Measurements from ENCODE around the gene GRIN2C. TPM values are rescaled to one million over a fixed set of nuclear protein-coding genes. Genes with fewer than 3 reads are reported as not detected.

The GRIN2C gene
- total and polyA plus RNA-seq, 2 donors: 0.47 to 1.9 TPM

DNA sequence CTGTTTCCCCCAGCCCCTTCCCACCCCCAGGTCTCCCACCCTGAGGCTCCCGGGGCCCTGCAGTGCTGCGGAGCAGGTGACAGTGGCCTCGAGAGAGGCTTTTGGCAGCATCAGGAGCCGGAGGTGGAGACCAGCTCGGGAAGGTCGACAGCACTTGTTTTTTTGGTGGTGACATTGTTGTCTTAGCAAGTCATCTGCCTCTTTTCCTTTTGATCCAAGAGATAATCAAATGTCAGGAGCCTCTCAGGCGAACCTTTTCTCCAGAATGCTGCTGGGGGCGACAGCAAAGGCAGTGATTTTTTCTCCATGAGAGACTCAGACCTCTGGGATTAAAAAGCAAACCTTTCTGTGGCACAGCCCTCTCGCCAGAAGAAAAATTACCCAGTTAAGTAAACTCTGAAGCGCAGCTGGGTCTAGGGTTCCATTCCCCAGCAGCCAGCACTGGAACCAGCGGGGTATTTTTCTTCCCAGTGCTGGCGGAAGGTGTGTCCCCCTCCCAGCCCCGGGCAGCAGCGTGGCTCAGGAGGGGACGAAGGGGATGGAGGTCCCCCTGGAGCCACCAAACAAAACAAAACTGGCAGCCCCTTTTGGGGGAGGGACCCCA, 37.2 kb downstream of the GRIN2C start:
- no peak for DNase-seq (ENCODE audit: extremely low spot score)
- 78% methylated on average over 15 of the region's 15 CpGs for WGBS
- H3K4me1 ChIP-seq (ENCODE audit: insufficient read depth): no peaks in the 10 kb centered on the region
- H3K27ac ChIP-seq (ENCODE audit: low read depth): no peak overlapping the region
- no peaks in the 10 kb centered on the region for H3K36me3 ChIP-seq (ENCODE audit: insufficient read depth)
- no peak overlapping the region for H3K4me3 ChIP-seq (ENCODE audit: low read depth, low read length)

DNA sequence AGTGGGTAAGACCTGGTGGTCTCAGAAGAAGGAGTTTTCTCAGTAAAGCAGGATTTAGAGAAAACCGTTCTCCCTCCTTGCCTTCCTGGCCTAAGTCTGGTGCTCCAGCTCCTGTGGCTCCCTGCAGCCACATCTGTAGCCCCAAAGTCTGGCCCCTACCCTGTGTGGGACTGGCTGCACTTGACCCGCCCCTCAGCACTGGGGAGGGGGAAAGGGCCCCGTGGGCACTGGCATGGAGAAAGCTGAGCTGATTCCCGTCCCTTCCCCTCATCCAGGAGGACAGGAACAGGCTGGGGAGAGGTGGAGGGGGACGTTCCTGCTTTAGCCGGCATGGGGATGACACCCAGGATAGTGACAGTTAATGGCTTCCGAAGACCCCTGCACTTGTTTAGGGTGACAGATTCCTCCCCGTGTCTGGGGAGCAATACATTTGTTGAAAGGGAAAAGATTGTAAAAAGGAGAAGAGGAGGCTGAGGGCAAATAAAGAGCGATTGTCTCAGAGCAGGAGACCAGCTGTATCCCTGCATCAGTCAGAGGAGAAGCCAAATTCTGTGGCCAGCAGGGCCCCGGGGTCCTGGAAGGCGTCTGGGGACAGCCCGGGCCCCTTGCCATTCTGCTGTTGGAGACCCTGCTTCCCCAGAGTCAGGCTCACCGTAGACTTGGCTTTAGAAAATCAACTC, 37.9 kb downstream of the GRIN2C start:
- 72% methylated on average over 13 of the region's 13 CpGs for WGBS
- no peaks in the 10 kb centered on the region for H3K36me3 ChIP-seq (ENCODE audit: insufficient read depth)
- no peak overlapping the region for H3K27ac ChIP-seq (ENCODE audit: low read depth)
- H3K4me3 ChIP-seq (ENCODE audit: low read depth, low read length): no peak overlapping the region
- no peaks in the 10 kb centered on the region for H3K4me1 ChIP-seq (ENCODE audit: insufficient read depth)
- no peak for DNase-seq (ENCODE audit: extremely low spot score)

DNA sequence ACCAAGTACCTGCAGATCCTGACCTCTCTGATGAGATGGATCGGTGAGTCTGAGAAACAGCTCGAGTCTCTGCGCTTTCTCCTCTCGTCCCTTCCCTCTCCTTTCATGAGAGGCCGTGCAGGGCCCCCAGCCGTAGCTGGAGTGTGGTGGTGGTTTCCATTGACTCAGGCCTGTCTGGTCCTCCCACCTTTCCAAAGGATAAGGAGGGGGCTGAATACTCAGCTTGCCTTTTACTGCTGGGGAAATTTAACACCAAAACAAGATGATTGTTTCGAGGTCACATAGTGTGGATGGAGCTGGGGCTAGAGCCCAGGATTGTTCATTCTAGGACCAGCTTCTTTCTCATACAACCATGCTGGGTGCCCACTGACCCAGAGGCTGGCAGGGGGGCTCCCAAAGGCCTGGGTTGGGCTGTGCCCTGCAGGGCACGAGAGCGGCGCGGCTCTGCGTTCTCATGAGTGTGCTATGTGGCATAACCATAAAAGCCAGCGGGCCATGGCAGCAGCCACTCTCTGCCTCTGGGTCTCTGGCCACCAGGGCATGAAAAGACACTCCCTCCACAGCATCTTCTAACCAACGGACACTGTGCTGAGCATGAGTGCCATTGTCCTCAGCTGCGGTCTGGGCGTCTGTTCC, 39.8 kb downstream of the GRIN2C start:
- DNase-seq (ENCODE audit: extremely low spot score): no peak
- Histone ChIP-seq H3K4me1 (ENCODE audit: insufficient read depth) (no peaks in the 10 kb centered on the region), H3K36me3 (ENCODE audit: insufficient read depth) (no peaks in the 10 kb centered on the region), H3K4me3 (ENCODE audit: low read depth, low read length) (no peak overlapping the region), H3K27ac (ENCODE audit: low read depth) (no peak overlapping the region)
- 92% methylated on average over 16 of the region's 16 CpGs for WGBS

GRCh38 chr17:74818291-74818938, 41.3 kb downstream of the GRIN2C start:
- Histone ChIP-seq H3K4me3 (ENCODE audit: low read depth, low read length) (no peak overlapping the region), H3K27ac (ENCODE audit: low read depth) (no peak overlapping the region), H3K36me3 (ENCODE audit: insufficient read depth) (no peaks in the 10 kb centered on the region), H3K4me1 (ENCODE audit: insufficient read depth) (no peaks in the 10 kb centered on the region)
- DNase-seq (ENCODE audit: extremely low spot score): no peak
- 89% methylated on average over 16 of the region's 16 CpGs for WGBS

DNA sequence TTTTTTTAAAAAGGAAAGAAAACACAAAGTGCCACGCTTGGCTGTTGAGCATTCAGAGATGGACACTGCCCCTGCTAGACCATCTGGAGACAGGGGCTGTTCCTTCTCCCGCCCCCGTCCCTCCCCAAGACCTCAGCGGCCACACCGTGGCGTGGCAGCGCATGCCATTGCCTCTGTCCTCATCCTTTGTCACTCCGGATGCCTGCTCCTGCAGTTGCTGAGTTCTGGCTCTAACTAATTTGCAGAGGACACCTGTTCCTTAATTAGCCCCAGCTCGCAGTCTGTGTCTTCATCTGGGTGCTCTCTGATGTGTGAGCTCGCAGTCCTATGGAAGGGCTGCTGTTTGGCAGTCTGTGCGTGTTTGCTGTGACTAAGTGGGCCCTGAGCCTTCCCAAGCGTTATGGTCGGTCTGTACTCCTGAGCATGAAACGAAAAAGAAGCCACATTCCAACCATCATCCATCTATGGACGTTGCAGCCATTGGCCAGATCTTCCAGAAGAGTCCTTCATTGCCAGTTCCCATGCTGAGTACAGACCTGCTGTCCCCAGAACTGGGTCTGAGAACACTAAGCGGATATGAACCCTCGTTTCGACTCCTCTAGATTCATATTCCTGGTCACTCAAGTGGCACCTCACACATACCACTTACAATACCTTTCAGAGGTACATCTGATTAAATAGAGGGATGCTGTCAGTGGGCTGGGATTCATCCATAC, 42.6 kb downstream of the GRIN2C start:
- H3K27ac ChIP-seq (ENCODE audit: low read depth): no peak overlapping the region
- H3K4me3 ChIP-seq (ENCODE audit: low read depth, low read length): no peak overlapping the region
- no peaks in the 10 kb centered on the region for H3K4me1 ChIP-seq (ENCODE audit: insufficient read depth)
- DNase-seq (ENCODE audit: extremely low spot score): no peak
- H3K36me3 ChIP-seq (ENCODE audit: insufficient read depth): no peaks in the 10 kb centered on the region
- 88% methylated on average over 18 of the region's 18 CpGs for WGBS

- 85% methylated on average over 15 of the region's 15 CpGs for WGBS
- Histone ChIP-seq H3K4me3 (ENCODE audit: low read depth, low read length) (no peak overlapping the region), H3K4me1 (ENCODE audit: insufficient read depth) (no peaks in the 10 kb centered on the region), H3K27ac (ENCODE audit: low read depth) (no peak overlapping the region), H3K36me3 (ENCODE audit: insufficient read depth) (no peaks in the 10 kb centered on the region)
- DNase-seq (ENCODE audit: extremely low spot score): no peak
These were observed 43.9 kb downstream of the GRIN2C start for GRCh38 chr17:74815550-74816370.

GRCh38 chr17:74815067-74815466, 44.6 kb downstream of the GRIN2C start:
- Histone ChIP-seq H3K36me3 (ENCODE audit: insufficient read depth) (no peaks in the 10 kb centered on the region), H3K4me1 (ENCODE audit: insufficient read depth) (no peaks in the 10 kb centered on the region), H3K4me3 (ENCODE audit: low read depth, low read length) (no peak overlapping the region), H3K27ac (ENCODE audit: low read depth) (no peak overlapping the region)
- WGBS: 96% methylated on average over 7 of the region's 7 CpGs
- no peak for DNase-seq (ENCODE audit: extremely low spot score)

GRCh38 chr17:74814453-74814852, 45.2 kb downstream of the GRIN2C start:
- Histone ChIP-seq H3K4me1 (ENCODE audit: insufficient read depth) (no peaks in the 10 kb centered on the region), H3K27ac (ENCODE audit: low read depth) (no peak overlapping the region), H3K36me3 (ENCODE audit: insufficient read depth) (no peaks in the 10 kb centered on the region), H3K4me3 (ENCODE audit: low read depth, low read length) (no peak overlapping the region)
- DNase-seq (ENCODE audit: extremely low spot score): no peak
- WGBS: 85% methylated on average over 5 of the region's 5 CpGs

DNA sequence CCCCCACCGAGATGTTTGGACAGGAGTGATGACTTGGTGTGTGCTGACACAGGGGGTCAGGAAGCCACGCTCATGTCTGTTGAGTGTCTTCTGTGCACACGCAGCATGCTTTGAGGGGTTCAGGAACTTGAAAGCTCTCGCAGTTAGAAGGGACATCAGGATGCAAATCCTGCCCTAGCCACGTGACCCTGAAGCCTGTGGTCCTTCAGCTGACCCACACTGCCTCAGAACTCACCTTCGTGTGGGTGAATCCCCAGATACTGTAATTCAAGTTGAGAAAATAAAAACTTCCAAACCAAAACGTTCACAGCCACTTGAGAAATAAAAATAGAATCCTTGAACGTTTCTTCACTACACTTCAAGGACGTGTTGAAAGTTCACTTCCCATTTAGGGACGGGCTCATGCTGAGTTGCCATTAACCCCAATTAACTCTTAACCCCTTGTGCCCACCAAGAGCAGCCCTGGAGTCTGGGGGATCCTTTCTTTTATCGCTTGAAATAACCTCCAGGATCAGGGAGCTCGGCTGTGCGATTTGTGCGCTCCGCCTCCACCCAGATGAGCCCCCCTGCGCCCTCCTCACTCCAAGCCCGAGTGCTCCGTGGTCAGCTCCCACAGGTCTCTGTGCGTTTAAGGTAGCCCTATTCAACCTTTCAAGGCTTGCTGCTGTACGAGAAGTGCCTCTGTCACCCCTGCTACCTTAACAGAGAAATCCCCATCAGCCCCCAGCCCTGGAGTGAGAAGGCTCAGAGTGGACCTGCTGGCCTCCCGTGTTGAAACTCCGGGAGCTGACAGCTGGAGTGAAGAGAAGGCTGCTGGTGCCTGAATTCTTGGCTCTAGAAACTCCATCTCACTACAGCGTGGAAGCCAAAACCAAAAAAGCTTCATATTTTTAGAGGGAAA, 47.3 kb downstream of the GRIN2C start:
- WGBS: 43% methylated on average over 23 of the region's 23 CpGs
- DNase-seq (ENCODE audit: extremely low spot score): no peak
- no peak overlapping the region for H3K27ac ChIP-seq (ENCODE audit: low read depth)

DNA sequence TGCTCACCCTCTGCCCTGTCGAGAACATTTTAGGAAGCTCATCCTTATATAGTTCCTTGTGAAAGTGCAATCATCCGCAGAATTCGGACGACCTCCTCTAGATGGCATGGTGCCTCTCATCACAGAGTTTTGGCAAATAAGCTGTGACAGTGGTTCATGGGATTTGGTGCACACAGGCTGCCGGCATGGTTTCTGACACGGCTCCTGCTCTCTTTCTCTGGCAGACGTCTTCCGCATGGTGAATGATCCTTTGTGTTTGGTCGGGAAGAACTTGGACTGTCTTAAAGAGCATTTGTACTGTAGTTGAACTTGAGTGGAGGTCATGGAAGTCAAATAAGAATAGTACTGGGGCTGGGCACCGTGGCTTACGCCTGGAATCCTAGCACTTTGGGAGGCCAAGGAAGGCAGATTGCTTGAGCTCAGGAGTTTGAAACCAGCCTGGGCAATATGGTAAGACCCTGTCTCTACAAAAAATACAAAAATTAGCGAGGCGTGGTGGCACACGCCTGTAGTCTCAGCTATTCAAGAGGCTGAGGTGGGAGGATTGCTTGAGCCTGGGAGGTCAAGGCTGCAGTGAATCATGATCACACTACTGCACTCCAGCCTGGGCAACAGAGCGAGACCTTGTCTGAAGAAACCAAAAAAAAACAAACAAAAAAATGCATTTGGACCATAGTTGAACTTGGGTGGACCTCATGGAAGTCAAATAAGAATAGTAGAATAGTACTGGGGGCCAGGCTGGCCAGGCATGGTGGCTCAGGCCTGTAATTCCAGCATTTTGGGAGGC, 48.8 kb downstream of the GRIN2C start:
- H3K4me3 ChIP-seq (ENCODE audit: low read depth, low read length): no peak overlapping the region
- no peak overlapping the region for H3K27ac ChIP-seq (ENCODE audit: low read depth)
- no peak for DNase-seq (ENCODE audit: extremely low spot score)
- 91% methylated on average over 15 of the region's 15 CpGs for WGBS
- H3K36me3 ChIP-seq (ENCODE audit: insufficient read depth): no peaks in the 10 kb centered on the region
- H3K4me1 ChIP-seq (ENCODE audit: insufficient read depth): no peaks in the 10 kb centered on the region

More for the DNA sequence above, 47.3 kb downstream of the GRIN2C start:
- no peak overlapping the region for H3K4me3 ChIP-seq (ENCODE audit: low read depth, low read length)
- no peaks in the 10 kb centered on the region for H3K36me3 ChIP-seq (ENCODE audit: insufficient read depth)
- no peaks in the 10 kb centered on the region for H3K4me1 ChIP-seq (ENCODE audit: insufficient read depth)

GRCh38 chr17:74808714-74809430, 50.8 kb downstream of the GRIN2C start:
- no peak overlapping the region for H3K4me3 ChIP-seq (ENCODE audit: low read depth, low read length)
- H3K27ac ChIP-seq (ENCODE audit: low read depth): no peak overlapping the region
- no peaks in the 10 kb centered on the region for H3K36me3 ChIP-seq (ENCODE audit: insufficient read depth)
- no peak for DNase-seq (ENCODE audit: extremely low spot score)
- no peaks in the 10 kb centered on the region for H3K4me1 ChIP-seq (ENCODE audit: insufficient read depth)
- 88% methylated on average over 17 of the region's 17 CpGs for WGBS
